Measurements from ENCODE around the gene ZFR. TPM values are rescaled to one million over a fixed set of nuclear protein-coding genes. Genes with fewer than 3 reads are reported as not detected.
A peak's percentile ranks its signal among the peaks of the same experiment; 100 is the strongest.

The ZFR gene
- 79.0 and 98.9 TPM in 2 replicates for total RNA-seq

DNA sequence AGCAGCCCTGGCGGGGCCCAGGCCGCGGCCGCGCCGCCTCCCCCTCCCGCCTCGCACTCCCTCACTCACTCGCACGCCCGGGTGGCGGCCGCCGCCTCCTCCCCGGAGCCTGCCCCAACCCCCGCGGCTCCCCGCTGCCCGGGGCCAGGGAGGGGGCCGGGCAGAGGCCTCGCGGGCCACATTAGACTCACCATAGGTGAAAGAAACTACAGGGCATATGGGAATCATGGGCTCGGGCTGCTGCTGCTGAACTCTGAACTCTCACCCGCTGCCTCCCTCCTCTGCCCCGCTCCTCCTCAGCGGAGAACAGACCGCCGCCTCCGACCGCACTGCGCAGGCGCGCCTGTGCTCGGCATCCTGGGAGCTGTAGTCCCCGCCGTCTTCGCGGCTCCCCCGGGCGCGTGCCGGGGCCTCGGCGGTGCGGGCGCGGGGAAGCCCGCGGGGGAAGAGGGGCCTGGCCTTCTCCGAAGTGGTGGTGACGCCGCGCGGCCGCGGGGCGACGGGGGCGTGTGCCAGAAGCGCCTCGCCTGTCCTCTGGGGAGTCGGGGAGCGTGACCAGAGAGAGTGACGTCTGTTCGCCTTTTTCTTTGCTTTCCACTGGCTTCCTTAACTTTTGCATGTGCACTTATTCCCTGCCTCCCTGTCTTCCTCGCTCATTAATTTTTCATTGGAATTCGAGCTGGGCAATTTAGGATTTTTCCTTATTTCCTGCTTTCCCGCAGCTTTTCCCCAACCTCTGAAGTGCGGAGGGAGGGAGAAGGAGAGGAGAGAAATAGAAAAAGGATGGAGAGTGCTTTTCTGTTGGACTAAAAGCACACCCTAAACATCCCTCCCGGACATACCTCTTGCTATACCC is at the start of gene ZFR:
TSS of gene ZFR (minus strand) at position 310 of the 856 bp plus-strand sequence. CDS start at position 228, 82 bp downstream.

DNA sequence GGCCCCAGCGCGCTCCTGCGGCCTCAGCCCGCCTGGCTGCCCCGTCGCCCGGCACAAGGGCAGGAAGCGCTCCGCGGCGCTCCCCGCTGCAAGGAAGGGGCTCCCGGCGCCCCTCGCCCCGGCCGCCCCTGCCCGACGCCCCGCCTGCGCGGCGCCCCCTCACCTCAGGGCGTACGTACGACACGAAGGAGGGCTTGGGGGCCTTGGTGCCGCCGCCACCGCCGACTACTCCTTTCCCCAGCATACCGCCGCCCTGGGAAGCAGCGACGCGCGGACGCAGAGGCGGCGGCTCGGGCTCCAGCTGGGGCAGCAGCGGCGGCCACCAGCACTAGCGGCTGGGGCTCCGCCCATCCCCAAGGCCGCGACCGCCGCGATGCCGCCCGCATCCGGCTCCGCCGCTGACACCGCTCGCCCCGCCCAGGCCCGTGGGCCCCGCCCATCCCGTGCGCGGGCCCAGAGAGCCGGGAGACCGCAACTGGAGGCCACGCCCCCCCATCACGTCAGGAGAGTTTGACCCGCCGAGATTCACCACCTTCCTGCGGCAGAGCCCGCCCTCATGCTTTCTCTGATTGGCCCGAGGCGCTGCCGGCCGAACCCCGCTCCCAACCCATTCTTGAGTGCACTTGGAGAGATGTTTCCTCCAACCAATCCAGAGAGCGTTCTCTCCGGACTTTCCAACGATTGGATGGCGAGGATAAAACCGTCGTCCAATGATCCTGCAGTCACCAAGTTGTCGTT is 131.8 kb downstream of the ZFR start, which contains the start of gene MTMR12:
TSS of gene MTMR12 (minus strand) at position 345 of the 738 bp plus-strand sequence. CDS start at position 244, 101 bp downstream.

Small RNA genes within 50 kb of the gene (small RNA-seq; reads per million reads assigned to genes)
- gene MIR579 (ENCODE audit: low replicate concordance) (not detected), gene RNU6-378P (ENCODE audit: low replicate concordance) (3.9 reads per million, percentile 84 among the genes with 10 or more reads in this experiment)

Other genes starting within 250 kb of the ZFR start
- gene MTMR12, start 131.8 kb downstream of the ZFR start, total RNA-seq: 18.6 and 26.2 TPM in 2 replicates
- 123 and 131 TPM in 2 replicates for gene SUB1, start 140.8 kb upstream of the ZFR start, total RNA-seq